EL (cell line): ENCODE results near the gene UPF3A.
A peak's percentile ranks its signal among the peaks of the same experiment; 100 is the strongest.

Experiments used
- DNase-seq: peaks from one replicate; pipeline ENCODE4 v3.0.0-alpha.2; 2016

UPF3A gene

GRCh38 chr13:114264886-114265611, 16.4 kb upstream of the UPF3A start:
- DNase-seq: peak; percentile 91

GRCh38 chr13:114266241-114266640, 15.2 kb upstream of the UPF3A start:
- no peak for DNase-seq

DNA sequence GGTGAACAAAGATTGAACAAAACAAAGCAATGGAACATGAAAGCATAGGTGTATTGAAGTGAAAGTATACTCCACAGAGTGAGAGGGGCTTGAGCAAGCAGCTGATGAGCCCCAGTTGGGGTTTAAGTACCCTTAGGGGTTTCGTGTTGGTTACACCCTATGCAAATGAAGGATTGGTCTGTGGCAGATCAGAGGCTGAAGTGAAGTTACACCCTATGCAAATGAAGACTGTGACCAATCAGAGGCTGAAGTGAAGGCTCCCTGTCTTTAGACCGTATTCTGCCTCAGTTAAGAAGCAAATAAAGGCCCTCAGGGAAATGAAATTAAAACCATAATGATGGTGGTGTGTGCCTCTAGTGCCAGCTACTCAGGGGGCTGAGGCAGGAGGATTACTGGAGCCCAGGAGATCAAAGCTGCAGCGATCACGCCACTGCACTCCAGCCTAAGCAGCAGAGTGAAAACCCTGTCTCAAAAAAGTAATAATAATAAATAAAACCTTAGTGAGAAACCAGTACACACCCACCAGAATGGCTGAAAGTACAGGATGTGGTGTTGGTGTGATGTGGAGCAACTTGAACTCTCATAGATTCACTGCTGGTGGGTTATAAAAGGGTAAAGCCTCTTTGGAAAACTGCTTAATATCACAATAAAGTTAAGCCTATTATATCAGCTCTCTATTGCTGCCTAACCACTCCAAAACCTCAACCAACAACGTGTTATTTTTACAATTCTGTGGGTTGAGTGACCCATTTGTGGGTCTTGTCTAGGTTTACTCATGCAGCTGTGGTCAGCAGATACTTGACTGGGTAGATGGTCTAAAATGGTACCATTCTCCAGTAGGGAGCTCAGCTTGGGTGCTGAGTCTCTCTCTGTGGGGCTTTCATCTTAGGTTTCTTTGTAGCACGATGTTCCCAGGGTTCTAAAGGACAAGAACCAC, 12.8 kb upstream of the UPF3A start:
- DNase-seq: no peak

- DNase-seq: no peak
Measured at GRCh38 chr13:114269281-114269770, 12.1 kb upstream of the UPF3A start.

GRCh38 chr13:114272977-114273376, 8.4 kb upstream of the UPF3A start:
- DNase-seq: no peak

- DNase-seq: no peak
Measured at GRCh38 chr13:114275304-114275703, 6.1 kb upstream of the UPF3A start.

DNA sequence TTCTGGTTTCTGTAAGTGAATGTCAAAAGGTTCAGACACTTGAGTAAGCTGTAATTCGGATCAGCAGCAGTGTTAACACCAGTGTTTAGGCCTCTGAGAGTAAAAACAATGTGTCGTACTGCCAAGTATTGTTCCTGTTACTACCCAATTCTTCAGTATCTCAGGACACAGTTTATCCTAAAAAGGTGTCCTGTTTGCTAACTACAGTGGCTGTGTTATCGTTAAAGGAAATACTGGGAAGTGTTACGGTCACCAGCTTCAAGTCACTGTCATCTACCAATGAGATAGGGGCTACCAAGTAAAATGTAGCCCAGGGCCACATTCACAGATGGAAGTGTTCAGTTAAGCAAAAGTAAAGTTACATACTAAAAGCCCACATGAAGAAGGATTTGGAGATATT, 2.3 kb upstream of the UPF3A start:
- DNase-seq: no peak

DNA sequence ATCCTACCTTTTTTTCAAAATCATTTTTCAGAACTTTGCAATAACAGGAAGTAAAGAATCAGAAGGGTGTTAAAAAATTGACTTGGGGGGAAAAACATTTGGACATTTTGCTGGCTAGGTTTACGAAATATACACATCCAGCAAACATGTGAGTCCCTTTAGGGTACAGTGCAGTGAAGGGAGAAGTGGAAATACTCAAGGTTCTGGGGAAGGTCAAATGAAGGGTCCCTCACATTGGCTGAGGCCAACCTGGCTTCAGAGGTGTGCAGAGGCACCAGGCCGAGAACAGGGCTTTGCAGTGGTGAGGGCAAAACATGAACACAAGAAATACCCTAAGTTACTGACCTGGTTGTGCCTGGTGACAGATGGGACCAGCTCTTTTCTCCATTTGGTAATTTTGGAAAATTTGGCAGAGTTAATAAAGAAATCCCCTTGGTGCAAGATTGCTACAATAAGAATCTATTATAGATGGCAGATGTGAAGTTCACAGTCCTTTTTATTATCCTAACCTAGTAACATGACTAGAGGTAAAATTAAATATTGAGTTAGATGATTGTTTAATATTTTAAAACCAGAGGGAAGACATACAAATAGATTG, 1.5 kb upstream of the UPF3A start:
- DNase-seq: no peak

- DNase-seq: peak; percentile 73
Measured at GRCh38 chr13:114282041-114282670, 755 bp downstream of the UPF3A start.

DNA sequence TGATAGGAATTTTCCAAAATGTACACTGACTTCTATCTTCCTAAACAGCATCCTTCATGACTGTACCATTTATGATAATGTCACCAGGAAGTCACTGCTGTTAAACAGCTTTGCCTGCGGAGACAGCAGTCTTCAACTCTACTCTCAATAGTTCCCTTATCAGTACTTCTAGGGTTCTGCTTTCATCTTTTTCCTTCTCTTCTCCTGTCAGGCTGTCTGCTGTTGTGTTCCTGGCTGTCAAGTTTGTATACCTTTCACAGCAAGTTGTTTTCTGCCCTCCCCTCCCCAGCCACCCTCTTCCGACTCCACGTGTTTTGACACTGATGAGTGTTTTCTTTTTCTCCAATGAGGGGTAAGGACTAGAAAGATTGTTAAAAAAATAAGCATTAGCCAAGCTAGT, 2.2 kb downstream of the UPF3A start:
- DNase-seq: no peak

GRCh38 chr13:114284680-114285079, 3.3 kb downstream of the UPF3A start:
- DNase-seq: no peak

DNA sequence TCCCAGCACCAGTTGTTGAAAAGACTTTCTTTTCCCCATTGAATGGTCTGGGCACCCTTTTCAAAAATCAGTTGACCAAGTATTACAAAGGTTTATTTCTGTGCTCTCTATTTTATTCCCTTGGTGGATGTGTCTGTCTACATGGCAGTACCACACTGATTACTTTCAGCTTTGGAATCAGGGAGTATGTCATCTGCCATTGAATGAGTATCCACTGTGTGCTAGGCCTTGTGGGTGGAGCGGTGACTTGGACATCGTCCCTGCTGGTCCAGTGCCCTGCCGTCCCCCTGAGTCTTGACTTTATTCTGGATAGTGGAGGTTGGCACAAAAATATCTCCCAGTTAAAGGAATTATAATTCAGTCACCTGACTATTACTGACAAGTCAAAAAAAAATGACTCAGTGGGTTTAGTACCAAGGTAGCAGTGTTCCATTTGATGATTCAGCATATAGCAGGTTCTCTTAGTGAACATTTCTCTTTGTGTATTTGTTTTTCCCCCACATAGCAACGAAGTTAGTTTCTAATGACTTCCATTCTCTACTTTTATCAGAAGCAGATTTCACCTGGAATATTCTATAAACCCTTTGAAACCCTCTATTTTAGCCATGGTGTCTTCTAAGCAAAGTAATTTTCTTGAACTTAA, 3.9 kb downstream of the UPF3A start:
- DNase-seq: no peak

DNA sequence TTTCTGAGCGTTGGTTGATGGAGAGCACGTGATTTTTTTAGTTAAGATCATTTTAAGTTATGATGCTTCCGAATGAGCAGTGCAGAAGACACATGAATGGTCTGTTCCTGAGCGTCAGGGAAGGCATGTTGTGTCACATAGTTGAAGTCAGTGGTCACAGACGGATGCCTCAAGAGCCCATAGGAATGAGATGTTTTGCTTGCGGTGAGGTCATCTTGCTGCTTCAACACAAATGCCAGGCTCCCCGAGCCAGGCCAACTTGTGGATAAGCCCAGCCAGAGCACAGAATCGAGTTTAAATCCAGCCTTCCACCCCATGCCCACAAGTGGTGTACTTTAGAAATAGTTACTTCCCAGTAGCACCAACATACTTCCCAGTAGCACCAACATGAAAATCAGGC, 5.4 kb downstream of the UPF3A start:
- peak; percentile 87 for DNase-seq

GRCh38 chr13:114288157-114288591, 6.8 kb downstream of the UPF3A start:
- DNase-seq: no peak

DNA sequence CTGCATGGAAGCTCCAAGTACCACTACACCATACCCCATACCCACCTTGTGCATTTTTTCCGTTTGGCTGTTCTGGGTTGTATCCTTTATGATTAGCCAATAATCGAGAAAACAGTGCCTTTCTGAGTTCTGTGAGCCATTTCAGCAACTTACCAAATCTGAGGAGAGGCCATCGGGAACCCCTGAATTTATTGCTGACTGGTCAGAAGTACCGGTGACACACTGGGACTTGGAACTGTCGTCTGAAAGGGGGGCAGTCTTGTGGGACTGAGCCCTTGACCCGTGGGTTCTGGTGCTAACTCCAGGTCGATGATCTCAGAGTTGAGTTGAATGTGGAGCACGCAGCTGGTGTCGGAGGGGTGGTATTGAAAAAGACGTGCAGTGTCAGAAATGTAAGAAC, 15.0 kb downstream of the UPF3A start:
- no peak for DNase-seq

GRCh38 chr13:114296902-114297301, 15.5 kb downstream of the UPF3A start:
- DNase-seq: no peak

GRCh38 chr13:114298866-114299265, 17.5 kb downstream of the UPF3A start:
- no peak for DNase-seq

DNA sequence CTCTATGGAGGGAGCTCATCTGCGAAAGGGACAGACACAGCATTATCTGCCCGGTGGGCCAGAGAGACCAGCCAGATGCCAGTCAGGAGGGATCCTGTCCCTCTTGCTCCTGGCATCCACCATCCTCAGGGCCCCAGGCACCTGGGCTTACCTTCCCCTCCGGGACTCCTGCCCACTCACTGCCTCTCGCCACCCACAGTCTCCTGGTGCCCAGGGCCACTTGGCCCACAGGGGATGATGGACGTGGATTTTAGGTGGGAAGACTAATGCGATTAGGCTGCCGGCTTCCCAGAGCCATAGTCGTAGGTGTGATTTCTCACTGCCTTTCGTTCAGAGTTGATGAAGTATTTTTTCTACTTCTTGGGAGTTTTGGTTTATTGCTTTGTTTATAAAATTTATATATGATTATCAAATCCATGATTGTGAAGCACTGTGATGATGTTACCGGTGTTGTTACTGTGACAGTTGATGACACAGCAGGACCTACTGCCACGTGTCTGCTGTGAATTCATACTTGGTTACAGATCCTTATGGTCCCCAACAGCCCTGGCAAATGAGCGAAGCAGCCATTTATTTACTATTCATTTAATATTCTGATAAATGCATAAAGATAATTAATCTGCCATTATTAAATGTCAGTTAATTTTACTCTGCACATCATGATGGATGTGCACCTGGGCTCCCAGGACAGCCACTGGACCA, 18.4 kb downstream of the UPF3A start:
- DNase-seq: no peak

DNA sequence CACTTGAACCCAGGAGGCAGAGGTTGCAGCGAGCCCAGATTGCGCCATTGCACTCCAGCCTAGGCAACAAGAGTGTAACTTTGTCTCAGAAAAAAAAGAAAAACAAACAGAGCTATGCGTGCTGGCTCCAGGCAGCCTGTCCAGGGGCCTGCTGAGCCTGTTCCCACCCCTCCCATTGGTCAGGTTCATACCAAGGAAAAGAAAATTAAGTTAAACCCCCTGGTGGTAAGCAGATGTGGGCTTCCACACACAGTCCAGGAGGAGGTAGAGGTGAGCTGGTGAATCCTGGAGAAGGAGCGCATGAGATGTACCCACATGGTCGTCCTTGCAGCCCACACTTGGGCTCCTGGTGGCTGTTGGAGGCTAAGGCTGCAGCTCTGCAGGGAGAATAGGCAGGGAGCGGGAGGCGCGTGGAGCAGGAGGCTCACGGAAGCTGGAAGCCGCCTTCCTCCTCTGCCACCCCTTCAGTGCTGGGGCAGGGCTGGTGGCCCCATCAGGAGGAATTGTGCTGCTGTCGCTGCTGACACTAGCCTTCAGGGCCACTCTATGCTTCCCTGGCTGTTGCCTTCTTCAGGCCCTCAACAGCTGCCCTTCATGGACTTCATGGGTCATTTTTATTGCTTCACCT, 22.4 kb downstream of the UPF3A start:
- DNase-seq: no peak

- no peak for DNase-seq
Measured at GRCh38 chr13:114304346-114305034, 23.1 kb downstream of the UPF3A start.

GRCh38 chr13:114309086-114309485, 27.7 kb downstream of the UPF3A start:
- no peak for DNase-seq
